ENCODE results near the gene THSD4.
"Not testable (repeated sequence)": the region's sequence is repeated elsewhere in the genome, so short reads cannot be mapped to it uniquely, and the experiment has no call there.

The THSD4 gene

DNA sequence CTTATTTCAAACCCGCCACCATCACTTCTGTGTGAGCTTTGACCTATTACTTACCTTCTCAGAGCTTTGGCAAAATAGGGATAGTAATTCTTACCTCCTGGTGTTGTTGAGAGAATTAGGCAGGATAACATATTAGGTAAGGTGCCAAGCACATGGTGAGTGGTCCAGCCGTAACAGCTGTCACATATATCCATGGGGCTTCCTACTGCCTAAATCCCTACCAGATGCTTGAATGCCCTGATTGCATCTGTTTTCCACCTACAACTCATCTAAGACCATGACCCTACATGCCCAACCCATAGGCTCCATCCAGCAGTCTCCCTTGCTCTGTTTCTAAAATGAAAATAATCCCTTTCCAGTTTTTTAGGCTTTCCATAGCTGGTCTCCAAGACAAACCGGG, 532.8 kb downstream of the THSD4 start:
- DNase-seq, result no peak

DNA sequence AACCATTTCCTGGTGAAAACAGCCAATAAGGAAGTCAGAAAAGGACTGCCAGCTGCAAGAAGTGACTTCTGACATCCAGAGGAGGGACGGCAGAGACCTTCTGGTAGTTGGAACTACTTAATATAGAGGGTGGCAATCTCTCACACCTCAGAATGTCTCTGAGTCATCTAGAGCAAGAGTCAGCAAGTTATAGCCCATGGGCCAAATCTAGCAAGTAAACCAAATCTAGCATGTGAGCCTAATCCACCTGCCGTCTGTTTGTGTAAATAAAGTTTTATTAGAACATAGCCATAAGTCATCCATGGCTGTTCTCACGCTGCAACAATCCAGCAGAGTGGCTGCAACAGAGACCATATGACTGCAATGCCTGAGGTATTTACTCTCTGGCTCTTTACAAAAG, 534.6 kb downstream of the THSD4 start:
- no peak for DNase-seq

DNA sequence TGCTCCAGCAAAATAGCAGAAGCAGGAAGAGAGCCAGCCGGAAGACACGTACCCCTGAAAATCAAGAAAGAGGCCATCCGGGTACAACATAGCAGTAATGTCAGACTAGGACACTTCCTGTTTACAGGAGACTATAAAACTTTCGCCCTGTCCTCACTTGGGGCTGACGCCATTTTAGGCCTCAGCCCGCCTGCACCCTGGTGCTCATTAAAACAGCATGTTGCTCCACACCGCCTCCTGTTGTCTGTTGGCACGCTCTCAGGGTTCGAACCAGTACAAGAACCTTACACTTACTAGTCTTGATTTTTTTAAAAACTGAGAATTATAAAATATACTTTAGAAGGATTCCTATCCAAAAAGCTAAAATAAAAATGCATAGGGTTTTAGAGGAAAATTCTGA, 535.3 kb downstream of the THSD4 start:
- DNase-seq, result no peak

DNA sequence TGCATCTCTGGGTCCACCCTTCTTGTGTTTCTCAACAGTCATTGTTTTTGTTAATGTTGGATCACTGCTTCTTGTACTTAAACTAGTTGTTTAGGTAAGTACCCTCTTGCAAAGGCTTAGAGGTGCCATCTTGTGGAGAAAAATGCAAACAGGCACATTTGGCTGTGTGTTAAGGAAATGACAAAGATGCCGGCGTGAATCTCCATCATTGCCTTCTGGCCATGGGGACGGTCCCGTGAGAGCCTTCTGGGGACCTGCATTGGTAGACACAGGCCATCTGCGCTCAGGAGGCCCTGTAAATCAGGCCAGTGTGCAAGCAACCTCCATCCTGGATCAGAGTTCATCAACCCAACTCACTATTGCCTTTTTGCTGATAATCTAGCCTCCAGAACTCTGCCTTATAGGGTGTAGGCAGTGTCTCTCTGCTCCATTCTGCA, 536.5 kb downstream of the THSD4 start:
- DNase-seq, result no peak

DNA sequence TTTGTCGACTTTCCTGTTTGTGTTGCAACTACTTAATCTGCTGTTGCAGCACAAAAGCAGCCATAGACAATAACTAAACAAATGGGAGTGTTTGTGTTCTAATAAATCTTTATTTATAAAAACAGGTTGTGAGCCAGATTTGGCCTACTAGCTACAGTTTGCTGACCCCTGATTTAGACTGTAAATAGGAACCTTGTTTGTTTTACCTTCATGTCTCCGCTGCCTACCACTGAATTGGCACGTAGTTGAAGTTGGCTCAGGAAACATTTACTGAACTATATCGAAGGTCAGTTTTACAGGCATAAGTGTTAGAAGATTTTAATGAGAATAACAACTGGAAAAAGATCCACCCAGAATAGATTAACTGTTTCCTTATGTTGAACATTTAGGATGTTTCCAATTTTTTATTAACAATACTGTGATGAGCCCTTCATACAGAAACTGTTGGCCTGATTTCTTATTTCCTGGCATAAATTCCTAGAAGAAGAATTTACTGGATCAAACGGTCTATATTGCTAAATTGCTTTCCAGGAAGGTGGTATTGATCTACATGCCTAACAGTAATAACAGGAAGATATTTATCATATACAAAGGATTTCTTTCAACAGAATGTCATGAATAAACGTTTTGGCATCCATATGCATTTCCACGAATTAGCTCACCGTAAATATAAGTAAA, 538.9 kb downstream of the THSD4 start:
- DNase-seq, result no peak

DNA sequence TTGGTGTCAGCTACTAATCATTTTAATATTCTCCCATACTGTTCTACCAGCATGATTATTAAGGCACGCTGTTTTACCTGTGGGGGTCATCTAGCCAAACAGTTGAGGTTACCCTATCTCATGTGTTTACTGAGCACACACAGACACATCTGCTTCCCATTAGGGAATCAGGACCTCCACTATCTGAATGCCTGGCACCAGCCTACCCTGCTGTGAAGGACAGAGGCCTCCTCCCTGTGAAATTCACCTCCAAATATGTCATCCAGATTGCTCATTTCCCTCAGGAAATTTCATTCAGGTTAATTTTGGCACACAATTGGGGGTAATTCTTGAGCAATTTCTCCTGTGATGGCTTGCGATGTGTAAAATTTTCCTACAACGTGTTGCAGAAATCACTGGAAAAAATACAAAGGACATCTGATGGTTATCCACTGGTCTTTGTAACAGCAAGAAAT, 539.5 kb downstream of the THSD4 start:
- DNase-seq, result no peak

DNA sequence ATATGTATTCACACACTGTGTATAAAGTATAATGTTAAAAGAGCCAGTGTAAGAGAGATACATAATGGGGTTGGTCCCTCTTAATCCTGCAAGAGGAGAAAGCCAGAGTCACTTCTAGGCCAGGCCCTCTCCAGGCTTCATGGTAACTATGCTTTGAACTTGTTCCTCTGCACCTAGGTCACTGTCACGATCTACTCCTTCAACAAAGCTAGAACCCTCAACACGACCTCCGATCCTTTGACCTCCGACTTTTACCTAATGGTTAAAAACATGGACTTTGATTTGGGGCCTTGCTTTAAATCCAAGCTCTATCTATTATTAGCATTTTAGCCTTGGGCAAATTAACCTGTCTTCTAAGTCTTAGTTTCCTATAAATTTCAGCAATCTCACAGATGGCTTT, 541.2 kb downstream of the THSD4 start:
- no peak for DNase-seq

DNA sequence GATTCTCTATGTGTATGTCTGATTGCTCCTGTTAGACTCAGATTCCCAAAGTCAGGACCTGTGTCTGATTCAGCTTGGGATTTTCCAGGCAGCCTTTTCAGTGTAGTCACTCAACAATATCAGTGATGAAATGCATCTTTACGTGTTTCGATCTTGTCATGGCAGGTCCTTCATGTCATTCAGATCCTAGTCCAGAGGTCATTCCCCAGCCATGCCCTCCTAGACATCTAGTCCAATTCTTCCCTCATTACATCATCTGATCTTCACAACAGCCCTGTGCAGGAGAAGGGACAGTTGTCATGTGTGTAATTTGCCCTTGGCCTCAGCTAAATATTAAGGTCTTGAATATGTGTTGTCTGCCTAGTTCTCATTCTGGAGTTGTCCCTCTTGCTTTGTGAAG, 541.9 kb downstream of the THSD4 start:
- DNase-seq, result no peak

DNA sequence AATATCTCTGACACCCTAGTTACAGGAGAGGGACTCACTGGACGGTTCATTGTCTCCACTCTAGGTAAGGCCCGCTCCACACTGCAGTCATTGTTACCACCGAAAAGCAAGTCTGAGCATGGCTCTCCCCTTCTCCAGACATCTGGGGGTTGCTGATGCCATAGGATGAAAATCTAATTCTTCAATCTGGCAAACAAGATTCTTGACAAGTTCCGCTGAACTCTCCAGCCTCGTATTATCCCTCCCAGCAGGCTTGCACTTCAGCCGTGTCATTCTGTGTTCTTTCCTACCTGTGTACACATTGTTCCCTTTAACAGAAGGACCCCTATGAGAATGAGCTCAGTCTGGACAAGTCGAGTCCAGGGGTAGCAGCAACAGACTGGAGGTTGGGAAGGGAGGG, 542.8 kb downstream of the THSD4 start:
- DNase-seq, result no peak

DNA sequence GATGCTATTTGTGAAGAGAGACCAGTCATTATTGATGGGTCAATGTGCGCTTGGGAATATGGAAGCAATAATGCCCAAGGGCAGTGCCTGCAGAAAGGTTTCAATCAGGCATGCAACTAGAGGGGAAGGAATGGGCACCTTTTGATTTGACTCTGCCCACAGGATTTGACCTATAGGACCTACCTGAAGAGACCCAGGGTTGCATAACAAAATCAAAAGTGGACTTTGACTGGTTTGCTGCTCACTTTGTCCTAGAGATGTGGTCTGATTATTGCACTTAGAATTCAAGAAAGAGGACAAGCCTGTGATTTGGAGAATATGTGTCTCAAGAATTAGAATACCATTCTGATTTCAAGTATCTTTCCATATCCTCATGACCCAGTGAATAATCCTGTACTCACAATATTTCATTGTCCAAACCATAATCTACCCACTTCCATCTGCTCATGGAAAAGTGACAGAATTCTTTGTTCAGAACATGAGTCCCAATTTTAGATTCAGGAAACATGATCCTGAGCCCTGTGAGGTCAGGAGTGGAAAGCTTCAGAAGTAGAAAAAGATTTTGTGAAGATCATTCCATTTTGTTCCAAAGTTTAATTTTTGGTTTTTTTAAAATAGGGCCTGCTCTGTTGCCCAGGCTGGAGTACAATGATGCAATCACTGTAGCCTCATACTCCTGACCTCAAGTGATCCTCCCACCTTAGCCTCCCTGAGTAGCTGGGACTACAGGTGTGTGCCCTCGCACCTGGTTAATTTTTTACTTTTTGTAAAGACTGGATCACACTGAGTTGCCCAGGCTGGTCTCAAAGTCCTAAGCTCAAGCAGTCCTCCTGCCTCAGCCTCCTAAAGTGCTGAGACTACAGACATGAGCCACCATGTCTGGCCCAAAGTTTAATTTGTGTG, 543.8 kb downstream of the THSD4 start:
- no peak for DNase-seq

DNA sequence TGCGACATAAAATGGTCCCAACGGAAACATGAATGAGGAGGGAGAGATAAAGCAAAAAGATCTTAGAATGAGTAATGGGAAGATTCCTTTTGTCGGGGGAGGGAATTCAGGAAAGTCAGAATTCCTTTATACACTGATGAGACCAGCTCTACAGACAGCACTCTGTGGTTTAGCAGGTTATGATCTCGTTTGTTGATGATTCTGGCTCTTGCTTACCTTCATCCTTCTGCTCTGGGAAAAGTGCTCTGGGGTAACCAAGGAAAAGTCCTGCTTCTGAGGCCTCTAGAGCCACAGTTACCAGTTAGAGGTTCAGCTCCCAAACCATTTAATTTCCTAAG, 544.4 kb downstream of the THSD4 start:
- DNase-seq, result no peak

DNA sequence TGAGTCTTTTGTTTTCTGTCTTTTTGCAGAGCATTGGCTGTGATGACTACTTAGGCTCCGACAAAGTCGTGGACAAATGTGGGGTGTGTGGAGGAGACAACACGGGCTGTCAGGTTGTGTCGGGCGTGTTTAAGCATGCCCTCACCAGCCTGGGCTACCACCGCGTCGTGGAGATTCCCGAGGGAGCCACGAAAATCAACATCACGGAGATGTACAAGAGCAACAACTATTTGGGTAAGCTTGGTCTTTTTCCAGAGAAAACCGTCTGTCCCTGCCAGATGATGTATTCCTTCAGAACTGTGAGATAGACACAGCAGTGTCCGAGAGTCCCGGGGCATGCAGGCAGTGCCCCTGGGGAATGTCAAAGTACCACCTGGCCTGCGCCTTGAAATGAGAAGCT, 545.2 kb downstream of the THSD4 start:
- DNase-seq, result no peak

DNA sequence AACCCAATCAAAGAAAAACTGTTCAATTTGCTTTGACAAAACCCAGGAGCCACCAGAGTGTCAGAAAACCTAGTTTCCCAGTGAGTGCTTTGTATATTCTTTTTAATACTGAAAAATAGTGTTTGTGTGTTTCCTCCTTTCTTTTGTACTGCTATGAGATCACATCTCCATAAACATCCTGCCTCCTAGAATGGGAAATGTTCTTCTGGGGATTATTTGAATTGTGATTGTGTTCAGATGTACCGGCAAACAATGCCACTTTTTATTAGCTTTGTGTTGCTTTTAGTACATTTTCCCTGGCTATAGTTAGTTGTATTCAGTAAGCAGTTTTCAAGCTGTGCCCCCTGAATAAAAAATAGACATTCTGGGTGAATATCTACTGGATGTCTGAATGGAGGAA, 547.0 kb downstream of the THSD4 start:
- DNase-seq, result no peak

DNA sequence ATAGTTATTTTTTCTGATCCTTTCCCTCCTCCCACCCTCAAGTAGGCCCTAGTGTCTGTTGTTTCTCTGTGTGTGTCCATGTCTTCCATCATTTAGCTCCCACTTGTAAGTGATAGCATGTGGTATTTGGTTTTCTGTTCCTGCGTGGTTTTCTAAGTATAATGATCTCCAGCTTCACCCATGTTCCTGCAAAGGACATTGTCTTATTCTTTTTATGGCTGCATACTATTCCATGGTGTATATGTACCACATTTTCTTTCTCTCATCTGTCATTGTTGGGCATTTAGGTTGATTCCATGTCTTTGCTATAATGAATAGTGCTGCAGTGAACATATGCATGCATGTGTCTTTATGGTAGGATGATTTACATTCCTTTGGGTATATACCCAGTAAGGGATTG, 549.4 kb downstream of the THSD4 start:
- DNase-seq, result no peak

DNA sequence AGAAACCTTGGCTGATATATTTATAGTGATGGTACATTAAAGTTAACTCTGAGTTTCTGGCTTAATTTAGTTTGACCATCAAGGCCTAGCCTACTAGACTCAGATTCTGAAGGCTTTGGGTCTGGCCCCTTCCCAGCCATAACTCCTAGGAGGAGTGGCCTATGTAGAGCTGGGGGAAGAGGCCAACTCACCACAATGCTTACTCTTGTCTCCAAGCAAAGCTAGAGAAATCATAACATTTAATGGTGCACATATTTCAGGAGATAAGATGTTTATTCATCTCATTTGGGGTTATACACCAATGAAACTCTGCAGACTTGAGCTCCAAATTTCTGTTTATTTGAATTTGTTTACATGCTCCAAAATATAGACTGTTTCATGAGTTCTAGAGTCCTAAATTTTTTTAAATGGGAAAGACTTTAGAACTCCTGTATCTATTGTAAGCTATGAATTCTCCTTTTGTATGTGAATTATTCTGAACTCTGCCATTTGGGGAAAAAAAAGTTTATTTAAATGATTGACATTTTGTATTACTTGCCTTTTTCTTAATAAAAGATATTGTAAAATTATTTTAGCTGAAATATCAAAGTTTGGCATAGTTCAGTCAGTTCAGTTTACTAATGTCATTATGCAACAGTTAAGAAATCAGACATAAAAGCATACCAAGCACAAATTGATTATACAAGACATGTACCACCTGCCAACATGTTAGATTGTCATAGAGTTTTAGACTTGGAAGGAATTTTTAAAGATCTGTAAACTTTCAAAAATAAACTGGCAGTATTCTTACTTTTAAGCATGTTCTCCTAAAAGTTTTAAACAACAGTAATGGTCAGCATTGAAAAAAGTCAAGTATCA, 551.7 kb downstream of the THSD4 start:
- no peak for DNase-seq

DNA sequence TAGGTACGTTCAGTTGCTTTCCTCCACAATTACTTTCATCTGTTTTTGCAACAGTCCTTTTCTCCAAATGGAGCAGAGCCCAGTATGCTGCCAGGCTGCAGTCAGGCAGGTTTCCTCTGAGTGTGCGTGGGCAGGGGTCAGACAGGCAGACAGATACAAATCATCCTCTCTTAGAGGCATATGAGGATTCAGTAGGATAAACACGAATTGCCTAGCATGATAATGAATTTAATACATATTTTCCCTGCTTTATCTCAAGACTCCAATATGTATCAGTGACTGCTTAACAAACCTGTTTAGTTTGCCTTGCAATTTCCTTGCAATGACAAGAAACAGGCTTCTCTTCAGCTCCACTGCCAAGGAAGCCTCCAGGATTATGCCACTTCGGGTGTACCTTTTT, 554.4 kb downstream of the THSD4 start:
- no peak for DNase-seq

DNA sequence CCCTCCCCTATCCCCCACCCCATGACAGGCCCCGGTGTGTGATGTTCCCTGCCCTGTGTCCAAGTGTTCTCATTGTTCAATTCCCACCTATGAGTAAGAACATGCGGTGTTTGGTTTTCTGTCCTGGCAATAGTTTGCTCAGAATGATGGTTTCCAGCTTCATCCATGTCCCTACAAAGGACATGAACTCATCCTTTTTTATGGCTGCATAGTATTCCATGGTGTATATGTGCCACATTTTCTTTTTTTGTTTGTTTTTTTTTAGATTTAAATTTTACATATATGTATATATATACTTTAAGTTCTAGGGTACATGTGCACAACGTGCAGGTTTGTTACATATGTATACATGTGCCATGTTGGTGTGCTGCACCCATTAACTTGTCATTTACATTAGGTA, 555.0 kb downstream of the THSD4 start:
- DNase-seq, result not testable (repeated sequence)

DNA sequence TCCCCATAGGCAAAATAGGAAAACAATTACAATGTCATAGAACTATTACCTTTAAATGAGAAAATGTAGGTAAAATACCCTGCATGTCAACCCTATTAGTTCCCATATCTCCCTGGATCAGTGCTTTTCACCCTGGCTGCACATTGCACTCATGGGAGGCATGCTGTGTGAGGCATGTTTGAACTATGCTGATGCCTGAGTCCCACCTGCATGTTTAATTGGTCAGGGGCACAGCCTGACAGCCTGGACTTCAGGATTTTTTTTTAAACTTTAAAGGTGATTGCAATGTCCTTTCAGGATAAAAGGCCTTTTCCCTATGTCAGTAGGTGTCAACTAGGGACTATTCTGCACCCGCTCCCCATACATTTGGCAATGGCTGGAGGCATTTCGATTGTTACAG, 559.1 kb downstream of the THSD4 start:
- DNase-seq, result no peak

DNA sequence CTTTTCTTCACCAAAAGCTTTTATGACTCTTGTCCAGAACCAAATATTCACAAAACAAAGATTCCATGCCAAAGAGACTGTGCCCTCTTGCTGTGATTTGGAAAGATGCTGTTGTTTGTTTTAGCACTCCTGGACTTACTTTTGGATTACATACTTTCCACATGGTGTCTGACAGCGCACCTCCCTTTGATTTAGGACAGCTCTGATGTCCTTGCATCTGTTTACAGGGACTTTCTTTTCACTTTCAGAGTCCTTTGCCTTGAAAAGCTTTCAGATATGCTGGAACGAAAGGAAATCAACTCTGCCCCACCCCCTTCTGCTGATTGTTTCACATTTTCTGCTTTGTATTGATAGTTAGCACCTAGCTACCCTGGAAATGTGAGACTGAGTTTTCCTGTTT, 562.1 kb downstream of the THSD4 start:
- DNase-seq, result no peak

DNA sequence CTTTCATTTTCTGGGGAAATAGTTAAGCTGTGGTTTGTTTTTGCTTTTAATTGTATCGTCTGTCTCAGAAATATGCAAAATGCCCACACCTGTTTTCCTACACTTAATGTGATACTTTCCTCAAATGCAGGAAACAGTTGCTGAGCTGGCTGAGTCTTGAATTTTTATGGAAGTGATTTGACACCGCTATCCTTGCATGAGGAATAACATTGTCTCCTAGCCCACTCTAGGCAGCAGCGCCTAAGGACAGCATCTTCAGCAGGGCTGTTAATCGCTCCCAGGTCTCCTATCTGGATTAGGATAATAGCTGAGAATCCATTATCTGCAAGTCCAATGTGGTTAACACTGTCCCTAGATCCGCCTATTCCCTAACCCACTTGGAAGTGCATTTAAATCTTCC, 562.5 kb downstream of the THSD4 start:
- no peak for DNase-seq

DNA sequence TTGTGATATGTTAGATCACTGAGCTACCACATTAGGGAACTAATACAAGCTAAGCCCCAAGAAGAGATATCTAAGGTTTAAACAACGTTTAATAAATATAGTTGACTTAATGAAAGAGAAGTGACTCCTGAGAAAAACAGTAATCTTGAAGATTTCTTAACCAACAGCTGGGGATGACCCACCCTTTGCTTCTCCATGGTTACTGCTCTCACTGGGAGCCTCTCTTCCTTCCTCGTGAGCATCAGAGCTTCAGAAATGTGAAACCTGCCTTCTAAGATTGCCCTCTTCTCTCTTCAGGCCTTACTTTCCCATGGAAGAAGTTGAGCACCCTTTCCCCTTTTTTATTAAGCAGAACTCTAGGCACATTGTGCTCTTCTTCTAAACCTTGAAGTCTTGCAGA, 562.9 kb downstream of the THSD4 start:
- DNase-seq, result no peak

DNA sequence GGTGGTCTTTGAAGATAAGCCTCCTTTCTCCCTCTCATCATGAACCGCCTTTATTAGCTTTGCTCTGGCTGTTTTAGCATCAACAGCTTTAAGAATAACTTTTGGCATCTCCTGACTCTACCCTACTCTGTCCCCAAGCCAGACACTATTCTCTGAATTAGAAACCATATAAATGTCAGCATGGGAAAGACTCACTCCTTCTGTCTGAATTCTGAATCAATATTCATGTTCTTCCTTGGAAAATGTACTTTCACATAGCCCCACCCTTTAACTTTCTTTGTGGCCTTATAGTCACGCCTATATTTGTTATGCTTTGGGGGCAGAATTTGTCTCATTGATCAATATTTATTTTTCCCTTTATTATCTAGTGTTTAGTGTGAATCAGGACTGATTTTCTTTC, 563.3 kb downstream of the THSD4 start:
- DNase-seq, result no peak

DNA sequence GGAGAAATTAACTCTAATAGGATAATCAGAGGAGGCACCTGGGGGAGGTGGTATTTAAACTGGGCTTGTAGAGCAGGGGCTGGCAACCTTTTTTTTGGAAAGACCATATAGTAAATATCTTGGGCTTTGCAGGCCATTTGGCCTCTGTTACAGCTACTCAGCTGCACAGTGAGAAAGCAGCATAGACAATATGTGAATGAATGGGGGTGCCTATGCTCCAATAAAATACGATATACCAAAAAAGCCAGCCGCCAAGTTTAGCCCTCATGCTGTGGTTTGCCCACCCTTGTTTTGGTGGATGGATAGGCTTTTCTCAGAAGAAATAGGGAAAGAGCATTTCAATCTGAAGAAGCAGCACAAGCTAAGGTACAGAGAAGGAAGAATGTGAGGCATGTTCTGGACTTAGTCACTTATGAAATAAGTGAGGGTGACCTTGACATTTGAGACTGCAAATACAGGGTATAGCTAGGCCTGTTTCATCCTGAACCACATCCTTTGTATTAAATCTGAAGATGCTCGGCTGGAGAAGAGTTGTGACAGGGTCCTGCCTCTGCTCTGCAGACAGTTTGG, 564.0 kb downstream of the THSD4 start:
- DNase-seq, result no peak
